ENCODE data around the gene COL5A1.

The COL5A1 gene

GRCh38 chr9:134765785-134766184 is 124.2 kb downstream of the COL5A1 start:
- H3K27ac Mint-ChIP-seq: no peak overlapping the region
- no peak overlapping the region for H3K4me3 Mint-ChIP-seq
- H3K4me1 Mint-ChIP-seq (ENCODE audit: low read depth): peaks cover 3% of the 10 kb centered on the region
- peaks cover 4% of the 10 kb centered on the region for H3K27me3 Mint-ChIP-seq (ENCODE audit: low read depth)
- peaks cover 6% of the 10 kb centered on the region for H3K9me3 Mint-ChIP-seq
- no peaks in the 10 kb centered on the region for H3K36me3 Mint-ChIP-seq (ENCODE audit: low read depth)

GRCh38 chr9:134766587-134766986 is 125.0 kb downstream of the COL5A1 start:
- Mint-ChIP-seq H3K27ac (no peak overlapping the region), H3K27me3 (ENCODE audit: low read depth) (peaks cover 4% of the 10 kb centered on the region), H3K4me3 (no peak overlapping the region), H3K36me3 (ENCODE audit: low read depth) (no peaks in the 10 kb centered on the region), H3K9me3 (no peaks in the 10 kb centered on the region), H3K4me1 (ENCODE audit: low read depth) (peaks cover 3% of the 10 kb centered on the region)

- Mint-ChIP-seq H3K36me3 (ENCODE audit: low read depth) (no peaks in the 10 kb centered on the region), H3K4me3 (no peak overlapping the region), H3K4me1 (ENCODE audit: low read depth) (peaks cover 3% of the 10 kb centered on the region), H3K27me3 (ENCODE audit: low read depth) (peaks cover 4% of the 10 kb centered on the region), H3K27ac (no peak overlapping the region), H3K9me3 (no peaks in the 10 kb centered on the region)
These were observed 126.7 kb downstream of the COL5A1 start for GRCh38 chr9:134768332-134768708.

GRCh38 chr9:134768709-134769351 is 127.2 kb downstream of the COL5A1 start:
- Mint-ChIP-seq H3K27me3 (ENCODE audit: low read depth) (peaks cover 4% of the 10 kb centered on the region), H3K4me1 (ENCODE audit: low read depth) (peaks cover 3% of the 10 kb centered on the region), H3K36me3 (ENCODE audit: low read depth) (no peaks in the 10 kb centered on the region), H3K27ac (no peak overlapping the region), H3K9me3 (no peaks in the 10 kb centered on the region), H3K4me3 (no peak overlapping the region)

GRCh38 chr9:134770972-134771971 is 129.7 kb downstream of the COL5A1 start:
- H3K27ac Mint-ChIP-seq: no peak overlapping the region
- peaks cover 4% of the 10 kb centered on the region for H3K27me3 Mint-ChIP-seq (ENCODE audit: low read depth)
- H3K4me3 Mint-ChIP-seq: no peak overlapping the region
- peaks cover 3% of the 10 kb centered on the region for H3K4me1 Mint-ChIP-seq (ENCODE audit: low read depth)
- H3K9me3 Mint-ChIP-seq: no peaks in the 10 kb centered on the region
- no peaks in the 10 kb centered on the region for H3K36me3 Mint-ChIP-seq (ENCODE audit: low read depth)

GRCh38 chr9:134772331-134772730 is 130.7 kb downstream of the COL5A1 start:
- no peak overlapping the region for H3K27ac Mint-ChIP-seq
- H3K27me3 Mint-ChIP-seq (ENCODE audit: low read depth): peaks cover 4% of the 10 kb centered on the region
- no peaks in the 10 kb centered on the region for H3K9me3 Mint-ChIP-seq
- H3K4me1 Mint-ChIP-seq (ENCODE audit: low read depth): peaks cover 3% of the 10 kb centered on the region
- H3K4me3 Mint-ChIP-seq: no peak overlapping the region
- no peaks in the 10 kb centered on the region for H3K36me3 Mint-ChIP-seq (ENCODE audit: low read depth)

- H3K4me3 Mint-ChIP-seq: no peak overlapping the region
- H3K4me1 Mint-ChIP-seq (ENCODE audit: low read depth): peaks cover 3% of the 10 kb centered on the region
- H3K36me3 Mint-ChIP-seq (ENCODE audit: low read depth): no peaks in the 10 kb centered on the region
- no peak overlapping the region for H3K27ac Mint-ChIP-seq
- no peaks in the 10 kb centered on the region for H3K9me3 Mint-ChIP-seq
- peaks cover 4% of the 10 kb centered on the region for H3K27me3 Mint-ChIP-seq (ENCODE audit: low read depth)
These were observed 132.2 kb downstream of the COL5A1 start for GRCh38 chr9:134773842-134774241.

GRCh38 chr9:134774410-134774809 is 132.8 kb downstream of the COL5A1 start:
- peaks cover 4% of the 10 kb centered on the region for H3K27me3 Mint-ChIP-seq (ENCODE audit: low read depth)
- H3K9me3 Mint-ChIP-seq: no peaks in the 10 kb centered on the region
- H3K36me3 Mint-ChIP-seq (ENCODE audit: low read depth): no peaks in the 10 kb centered on the region
- H3K27ac Mint-ChIP-seq: no peak overlapping the region
- H3K4me1 Mint-ChIP-seq (ENCODE audit: low read depth): peaks cover 3% of the 10 kb centered on the region
- H3K4me3 Mint-ChIP-seq: no peak overlapping the region

- Mint-ChIP-seq H3K27ac (no peak overlapping the region), H3K4me1 (ENCODE audit: low read depth) (no peaks in the 10 kb centered on the region), H3K36me3 (ENCODE audit: low read depth) (no peaks in the 10 kb centered on the region), H3K9me3 (no peaks in the 10 kb centered on the region), H3K27me3 (ENCODE audit: low read depth) (no peaks in the 10 kb centered on the region), H3K4me3 (no peak overlapping the region)
These were observed 133.7 kb downstream of the COL5A1 start for GRCh38 chr9:134775081-134775951.

- no peaks in the 10 kb centered on the region for H3K4me1 Mint-ChIP-seq (ENCODE audit: low read depth)
These were observed 134.6 kb downstream of the COL5A1 start for GRCh38 chr9:134776080-134776796.

GRCh38 chr9:134777153-134777552 is 135.6 kb downstream of the COL5A1 start:
- Mint-ChIP-seq H3K36me3 (ENCODE audit: low read depth) (no peaks in the 10 kb centered on the region), H3K27ac (no peak overlapping the region), H3K9me3 (no peaks in the 10 kb centered on the region), H3K4me3 (no peak overlapping the region), H3K27me3 (ENCODE audit: low read depth) (no peaks in the 10 kb centered on the region), H3K4me1 (ENCODE audit: low read depth) (no peaks in the 10 kb centered on the region)

More at GRCh38 chr9:134776080-134776796, 134.6 kb downstream of the COL5A1 start:
- Mint-ChIP-seq H3K4me3 (no peak overlapping the region), H3K27ac (no peak overlapping the region), H3K36me3 (ENCODE audit: low read depth) (no peaks in the 10 kb centered on the region), H3K27me3 (ENCODE audit: low read depth) (no peaks in the 10 kb centered on the region), H3K9me3 (no peaks in the 10 kb centered on the region)

- no peaks in the 10 kb centered on the region for H3K27me3 Mint-ChIP-seq (ENCODE audit: low read depth)
- no peak overlapping the region for H3K4me3 Mint-ChIP-seq
- no peak overlapping the region for H3K27ac Mint-ChIP-seq
- H3K36me3 Mint-ChIP-seq (ENCODE audit: low read depth): no peaks in the 10 kb centered on the region
- no peaks in the 10 kb centered on the region for H3K4me1 Mint-ChIP-seq (ENCODE audit: low read depth)
- no peaks in the 10 kb centered on the region for H3K9me3 Mint-ChIP-seq
These were observed 136.6 kb downstream of the COL5A1 start for GRCh38 chr9:134778156-134778555.

GRCh38 chr9:134778841-134779411 is 137.3 kb downstream of the COL5A1 start:
- Mint-ChIP-seq H3K27me3 (ENCODE audit: low read depth) (no peaks in the 10 kb centered on the region), H3K4me1 (ENCODE audit: low read depth) (no peaks in the 10 kb centered on the region), H3K27ac (no peak overlapping the region), H3K9me3 (no peaks in the 10 kb centered on the region), H3K4me3 (no peak overlapping the region), H3K36me3 (ENCODE audit: low read depth) (no peaks in the 10 kb centered on the region)
